ENCODE results near the gene RNF212.
A peak's percentile ranks its signal among the peaks of the same experiment; 100 is the strongest.

The RNF212 gene

GRCh38 chr4:1090465-1091440 is 22.6 kb downstream of the RNF212 start:
- no peak for DNase-seq (ENCODE audit: low read depth in 3 of 3)

GRCh38 chr4:1090036-1090435 is 23.3 kb downstream of the RNF212 start:
- DNase-seq (ENCODE audit: low read depth in 3 of 3): no peak

DNA sequence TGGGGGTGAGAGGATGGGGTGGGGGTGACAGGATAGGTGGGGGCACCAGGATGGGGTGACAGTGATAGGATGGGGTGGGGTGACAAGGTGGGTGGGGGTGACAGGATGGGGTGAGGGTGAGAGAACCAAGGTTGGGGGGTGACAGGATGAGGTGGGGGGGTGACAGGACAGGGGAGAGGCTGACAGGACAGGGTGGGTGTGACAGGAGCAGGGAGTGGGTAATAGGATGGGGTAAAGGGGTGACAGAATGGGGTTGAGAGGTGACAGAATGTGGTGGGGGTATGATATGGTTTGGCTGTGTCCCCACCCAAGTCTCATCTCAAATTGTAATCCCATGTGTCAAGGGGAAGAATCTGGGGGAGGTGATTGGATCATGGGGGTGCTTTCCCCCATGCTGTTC is 26.0 kb downstream of the RNF212 start:
- no peak for DNase-seq (ENCODE audit: low read depth in 3 of 3)

DNA sequence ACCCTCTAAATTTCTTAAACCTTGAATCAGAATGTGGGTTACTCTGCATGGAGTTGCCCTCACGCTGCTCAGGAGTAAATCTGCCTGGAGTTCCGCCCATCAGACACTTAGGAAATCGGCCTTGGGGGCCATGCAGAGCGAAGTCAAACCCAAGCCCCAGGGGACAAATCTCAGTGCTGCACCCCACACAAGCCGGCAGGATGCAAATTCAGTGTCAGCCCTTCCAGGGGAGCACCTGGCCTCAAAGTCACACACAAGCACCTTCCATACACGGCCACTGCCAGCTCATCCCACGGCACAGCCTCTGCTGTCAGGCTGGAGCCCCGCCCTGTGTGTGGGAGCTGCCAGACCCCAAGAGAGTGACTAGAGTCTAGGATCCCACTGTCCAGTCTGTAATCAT is 27.4 kb downstream of the RNF212 start:
- no peak for DNase-seq (ENCODE audit: low read depth in 3 of 3)

DNA sequence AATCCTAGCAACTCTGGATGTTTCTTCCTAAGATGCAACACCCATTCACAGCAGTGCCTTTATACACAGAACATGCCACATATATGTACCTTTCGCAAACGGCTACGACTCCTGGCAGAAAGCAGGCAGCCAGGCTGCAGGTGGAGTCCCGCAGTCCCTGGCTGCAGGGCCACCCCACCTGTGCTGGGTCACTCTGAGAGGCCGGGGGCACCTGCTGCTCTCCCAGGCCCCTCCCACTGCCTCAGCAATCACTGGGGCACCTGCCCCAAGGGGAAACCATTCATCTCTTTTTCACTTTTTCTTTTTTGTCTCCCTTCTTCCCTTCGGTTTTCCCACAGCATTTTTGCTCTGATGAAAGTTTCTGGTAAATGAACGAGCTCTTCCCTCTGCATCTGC is 28.0 kb downstream of the RNF212 start:
- no peak for DNase-seq (ENCODE audit: low read depth in 3 of 3)

- DNase-seq (ENCODE audit: low read depth in 3 of 3): no peak
Observed at GRCh38 chr4:1084796-1085403, 28.5 kb downstream of the RNF212 start.

GRCh38 chr4:1084394-1084793 is 29.0 kb downstream of the RNF212 start:
- no peak for DNase-seq (ENCODE audit: low read depth in 3 of 3)

DNA sequence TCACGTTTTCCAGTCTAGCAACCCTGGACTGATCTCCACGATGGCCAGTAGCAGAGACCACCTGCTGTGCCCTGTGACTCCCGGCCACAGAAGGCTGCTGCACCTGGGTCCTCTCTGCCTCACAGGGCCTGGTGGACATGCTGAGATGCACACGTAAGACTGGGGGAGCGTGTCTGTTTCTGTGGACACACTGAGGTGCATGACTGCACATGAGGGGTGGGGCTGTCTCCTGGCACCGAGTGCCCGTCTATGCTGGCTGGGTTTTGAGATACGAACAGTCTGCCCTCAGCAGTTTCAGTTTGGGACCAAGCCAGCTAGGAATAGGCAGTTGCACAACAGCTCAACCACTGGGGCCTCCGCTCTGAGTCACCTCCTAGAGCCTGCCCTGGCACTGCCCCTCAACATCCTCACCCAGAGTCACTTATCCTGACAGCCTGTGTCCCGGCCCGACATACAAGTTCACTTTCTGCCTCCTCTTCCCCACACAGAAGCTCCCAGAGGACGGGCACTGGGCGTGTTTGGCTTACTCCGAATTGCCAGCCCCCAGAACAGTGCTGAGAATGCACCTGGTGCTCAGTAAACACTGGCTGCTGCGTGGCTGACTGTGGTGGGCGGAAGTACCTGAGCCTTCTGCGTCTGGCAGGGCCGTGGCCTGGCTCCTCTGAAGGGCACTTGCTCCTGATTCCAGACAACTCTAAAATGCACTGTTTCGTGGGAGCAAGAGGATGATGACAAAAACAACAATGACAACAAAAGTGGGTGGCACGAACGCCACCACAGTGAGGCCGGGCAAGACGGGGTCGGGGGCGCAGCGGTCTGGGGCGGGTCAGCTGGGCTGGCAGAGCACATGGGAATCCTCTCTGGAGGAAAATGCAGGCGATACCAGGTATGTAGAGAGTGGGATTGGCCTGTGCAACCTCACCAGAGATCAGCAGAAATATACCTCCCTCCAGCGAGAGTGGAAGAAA is 30.9 kb downstream of the RNF212 start:
- DNase-seq (ENCODE audit: low read depth in 3 of 3): no peak

DNA sequence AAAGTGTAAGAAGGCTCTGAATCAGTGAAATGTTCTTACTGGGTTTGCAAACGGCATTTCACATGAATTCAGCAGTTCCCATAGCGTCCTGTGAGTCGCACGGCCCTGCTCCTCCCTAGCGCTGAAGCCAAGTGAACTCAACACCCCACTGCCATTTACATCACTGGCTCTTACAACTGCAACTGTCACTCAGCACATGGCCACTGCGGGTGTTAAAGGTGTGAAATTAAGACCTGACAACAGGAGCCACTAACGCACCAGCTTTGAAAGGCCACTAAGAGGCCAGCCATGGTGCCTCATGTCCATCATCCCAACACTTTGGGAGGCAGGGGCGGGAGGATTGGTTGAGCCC is 31.7 kb downstream of the RNF212 start:
- DNase-seq (ENCODE audit: low read depth in 3 of 3): no peak

DNA sequence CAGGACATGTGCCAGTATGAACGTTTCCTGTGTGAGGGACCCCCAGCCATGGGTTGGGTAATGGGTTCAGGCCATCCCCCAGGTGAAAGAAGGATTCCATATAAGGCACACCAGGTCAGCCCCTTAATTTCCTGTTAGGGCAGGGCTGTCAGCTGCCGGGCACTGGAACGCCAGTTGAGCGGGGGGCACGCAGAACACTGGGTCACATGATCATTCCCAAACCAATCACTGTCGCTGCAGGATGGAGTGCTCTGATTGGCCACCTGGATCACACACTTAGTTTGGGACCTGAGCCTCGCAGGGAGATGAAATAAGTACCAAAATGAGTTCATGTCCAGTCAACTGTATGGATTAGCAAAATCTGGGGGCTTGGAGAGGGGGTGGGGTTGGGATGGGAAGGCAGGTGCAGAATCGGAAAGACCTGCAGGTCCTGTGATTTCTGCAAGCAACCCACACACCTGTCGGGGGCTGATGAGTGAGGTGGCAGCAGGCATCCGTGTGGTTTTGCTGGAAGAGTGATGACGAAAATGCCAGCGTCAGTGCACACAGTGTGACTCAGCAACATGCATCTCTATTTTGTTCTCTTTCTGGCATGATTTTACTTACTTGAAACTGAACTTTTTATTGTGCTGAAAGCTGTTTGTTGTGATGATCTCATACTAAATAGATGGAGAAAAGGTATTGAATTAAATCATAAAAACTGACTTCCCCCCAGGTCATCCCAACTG is 32.2 kb downstream of the RNF212 start:
- DNase-seq (ENCODE audit: low read depth in 3 of 3): no peak

GRCh38 chr4:1080432-1080831 is 32.9 kb downstream of the RNF212 start:
- DNase-seq (ENCODE audit: low read depth in 3 of 3): no peak

GRCh38 chr4:1079711-1080265 is 33.6 kb downstream of the RNF212 start:
- DNase-seq (ENCODE audit: low read depth in 3 of 3): no peak

DNA sequence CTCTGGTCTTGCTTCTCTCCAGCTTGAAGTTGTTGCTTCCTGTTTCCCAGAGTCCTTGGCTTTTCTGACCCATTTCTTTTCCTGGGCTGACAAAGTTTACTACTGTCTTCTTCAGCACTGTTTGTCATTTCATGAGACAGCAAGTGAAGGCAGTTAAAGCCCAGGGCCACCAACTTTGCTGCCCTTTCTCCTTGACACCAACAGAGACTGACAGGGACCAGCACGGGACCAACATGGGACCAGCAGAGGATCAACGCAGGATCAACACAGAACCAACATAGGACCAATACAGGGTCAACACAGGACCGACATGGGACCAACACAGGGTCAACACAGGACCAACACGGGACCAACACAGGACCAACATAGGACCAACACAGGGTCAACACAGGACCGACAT is 34.9 kb downstream of the RNF212 start:
- no peak for DNase-seq (ENCODE audit: low read depth in 3 of 3)

DNA sequence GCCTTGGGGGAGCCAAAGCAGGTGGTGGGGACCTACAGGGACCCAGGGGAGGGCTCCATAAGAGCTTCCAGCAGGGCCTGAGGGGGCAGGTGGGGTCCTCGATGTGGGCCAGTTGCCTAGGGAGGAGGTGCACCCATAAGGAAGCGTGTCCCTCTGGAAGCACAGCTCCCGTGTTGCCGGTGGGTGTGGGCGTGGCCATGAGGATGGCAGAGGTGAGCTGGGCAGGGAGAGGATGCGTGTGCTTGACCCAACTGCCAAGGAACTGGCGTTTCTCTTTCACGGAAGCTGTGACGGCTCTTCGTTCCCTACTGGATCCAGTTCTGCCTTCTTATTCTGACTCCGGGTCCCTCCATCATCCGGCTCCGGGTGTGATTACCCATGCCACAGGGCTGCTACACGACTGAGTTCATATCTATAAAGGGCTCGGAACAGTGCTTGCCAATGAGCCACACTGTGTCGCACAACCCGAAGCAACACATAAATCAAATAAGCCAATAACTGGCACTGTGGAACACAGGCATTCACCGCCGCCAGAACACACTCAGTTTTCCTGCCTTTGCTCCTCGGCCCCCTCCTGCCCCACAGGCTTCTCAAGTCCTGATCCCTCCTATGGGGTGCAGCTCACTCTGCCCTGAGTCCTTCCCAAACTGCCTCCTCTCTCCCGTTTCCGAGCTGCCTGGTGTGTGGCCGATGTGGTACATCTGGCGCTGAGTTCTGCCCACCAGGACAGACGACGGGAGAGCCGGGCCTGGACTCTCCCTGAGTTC is 35.5 kb downstream of the RNF212 start:
- no peak for DNase-seq (ENCODE audit: low read depth in 3 of 3)

GRCh38 chr4:1075809-1076699 is 37.3 kb downstream of the RNF212 start:
- no peak for DNase-seq (ENCODE audit: low read depth in 3 of 3)

DNA sequence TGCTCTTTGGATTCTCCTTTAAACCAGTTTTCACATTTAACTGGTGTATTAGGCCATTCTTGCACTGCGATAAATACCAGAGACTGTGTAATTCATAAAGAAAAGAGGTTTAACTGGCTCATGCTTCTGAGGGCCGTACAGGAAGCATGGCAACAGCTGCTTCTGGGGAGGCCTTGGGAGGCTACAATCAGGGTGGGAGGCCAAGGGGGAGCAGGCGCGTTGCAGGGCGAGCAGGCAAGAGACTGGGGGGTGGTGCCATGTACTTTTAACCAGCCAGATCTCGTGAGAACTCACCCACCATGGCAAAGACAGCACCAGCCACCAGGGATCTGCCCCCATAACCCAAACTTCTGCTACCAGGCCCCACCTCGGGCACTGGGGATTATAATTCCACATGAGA is 38.1 kb downstream of the RNF212 start:
- DNase-seq (ENCODE audit: low read depth in 3 of 3): no peak

DNA sequence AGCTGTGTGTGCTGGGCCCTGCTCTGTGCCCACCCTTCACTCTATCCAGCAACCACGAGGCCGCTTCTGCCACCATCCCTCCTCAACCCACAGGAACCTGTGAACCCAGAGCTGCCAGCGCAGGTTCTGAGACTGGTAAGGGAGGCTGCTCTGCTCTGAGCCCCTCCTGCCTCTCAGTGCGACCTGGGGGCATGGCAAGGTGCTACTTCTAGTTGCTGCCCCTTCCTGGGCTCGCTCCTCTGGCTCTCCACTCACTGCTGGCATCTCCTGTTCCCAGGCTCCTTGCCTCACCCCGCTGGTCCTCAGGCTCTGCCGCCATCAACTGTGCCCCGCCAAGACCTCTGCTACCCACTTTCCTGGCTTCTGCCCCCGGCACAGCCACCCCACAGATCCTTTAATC is 39.3 kb downstream of the RNF212 start:
- no peak for DNase-seq (ENCODE audit: low read depth in 3 of 3)

- DNase-seq (ENCODE audit: low read depth in 3 of 3): peak; percentile 14 to 39 (median 18)
Observed at GRCh38 chr4:1072830-1073446, 40.4 kb downstream of the RNF212 start.

DNA sequence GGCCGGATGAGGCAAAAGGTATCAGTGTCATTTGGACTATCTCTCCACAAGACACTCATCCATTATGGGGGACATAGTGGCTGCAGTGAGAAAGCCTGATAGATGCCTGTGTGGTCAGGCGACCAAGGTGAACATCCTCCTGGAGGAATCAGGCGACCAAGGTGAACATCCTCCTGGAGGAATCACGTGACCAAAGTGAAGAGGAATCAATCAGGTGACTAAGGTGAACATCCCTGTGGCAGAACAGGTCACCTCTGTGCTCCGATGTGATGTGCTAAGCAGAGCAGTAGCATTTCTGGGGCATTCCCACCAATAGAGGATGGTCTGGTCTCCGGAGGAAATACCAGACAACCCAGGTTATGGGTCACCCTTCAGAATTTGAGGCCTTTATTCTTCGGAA is 44.0 kb downstream of the RNF212 start:
- no peak for DNase-seq (ENCODE audit: low read depth in 3 of 3)
